HepG2 (cell line): ENCODE measurements around the gene ATP1A2. TPM values are rescaled to one million over a fixed set of nuclear protein-coding genes. Genes with fewer than 3 reads are reported as not detected.

Experiments used
- AHDC1 ChIP-seq: sonication (generic); formaldehyde crosslinking; IDR thresholded peaks from 2 replicates; pipeline ENCODE4 v1.5.1; 2020; ENCODE audit warnings: mild to moderate bottlenecking, missing genetic modification reagents, borderline replicate concordance
- ASH2L ChIP-seq: fragments of 300-600, 200-600 bp; sonication (generic); IDR thresholded peaks from 2 replicates; pipeline ENCODE4 v1.7.0; 2017; ENCODE audit warnings: low read depth, mild to moderate bottlenecking, moderate library complexity, mixed read lengths, low read length; ENCODE audit not compliant: insufficient read length
- ATF7-NPFF ChIP-seq: sonication (generic); formaldehyde crosslinking; IDR thresholded peaks from 2 replicates; pipeline ENCODE4 v1.8.1; 2023; ENCODE audit warnings: mild to moderate bottlenecking, low read depth, missing genetic modification reagents, moderate library complexity
- CBX2 ChIP-seq, 2 experiments: fragments of 200-600 bp in 1 of 2; sonication (generic); formaldehyde crosslinking in 1 of 2; IDR thresholded peaks; 2 replicates each; pipeline versions ENCODE4 v1.7.0 to v1.8.1; 2018 to 2022; ENCODE audit warnings: low read depth in 2 of 2, low read length in 1 of 2, mild to moderate bottlenecking in 1 of 2, missing genetic modification reagents in 1 of 2
- CEBPB ChIP-seq: IDR thresholded peaks from 2 replicates; pipeline ENCODE4 v1.6.1; 2011; ENCODE audit warnings: low read depth, low read length, improper control_type of control experiment, borderline replicate concordance
- CHD2 ChIP-seq: IDR thresholded peaks from 2 replicates; pipeline ENCODE4 v1.6.1; 2011; ENCODE audit warnings: low read depth, low read length, improper control_type of control experiment
- E2F2 ChIP-seq: sonication (generic); formaldehyde crosslinking; IDR thresholded peaks from 2 replicates; pipeline ENCODE4 v1.4.0; 2020; ENCODE audit warnings: missing genetic modification reagents, borderline replicate concordance
- EED ChIP-seq: sonication (generic); formaldehyde crosslinking; IDR thresholded peaks from 2 replicates; pipeline ENCODE4 v1.5.0; 2020; ENCODE audit warnings: mild to moderate bottlenecking, missing genetic modification reagents
- KDM1A ChIP-seq: IDR thresholded peaks from 2 replicates; pipeline ENCODE4 v1.6.1; 2016; ENCODE audit warnings: missing compliant biosample characterization
- MXD1 ChIP-seq: sonication (generic); formaldehyde crosslinking; IDR thresholded peaks from 2 replicates; pipeline ENCODE4 v1.4.0; 2020; ENCODE audit warnings: mild to moderate bottlenecking, missing genetic modification reagents
- PAF1 ChIP-seq: IDR thresholded peaks from 2 replicates; pipeline ENCODE4 v1.6.1; 2016; ENCODE audit warnings: missing genetic modification reagents, missing compliant biosample characterization
- PATZ1 ChIP-seq: sonication (generic); formaldehyde crosslinking; IDR thresholded peaks from 2 replicates; pipeline ENCODE4 v1.4.0; 2020; ENCODE audit warnings: missing genetic modification reagents
- RAD21 ChIP-seq: fragments of 450-650 bp; formaldehyde crosslinking; IDR thresholded peaks from 2 replicates; pipeline ENCODE4 v1.5.0; 2020; ENCODE audit warnings: mild to moderate bottlenecking
- SOX13 ChIP-seq, 3 experiments: fragments of 450-650 bp in 1 of 3; sonication (generic) in 1 of 3; formaldehyde crosslinking in 1 of 3; IDR thresholded peaks in 2 of 3; conservative IDR thresholded peaks in 1 of 3; 2 replicates each; pipeline versions ENCODE4 v1.5.0 to v1.6.1; 2016 to 2020; ENCODE audit warnings: antibody characterized with exemption in 1 of 3, mild to moderate bottlenecking in 1 of 3, missing compliant biosample characterization in 1 of 3, missing genetic modification reagents in 1 of 3, moderate library complexity in 1 of 3
- TCF7L2 ChIP-seq: IDR thresholded peaks from 2 replicates; pipeline ENCODE4 v1.6.1; 2011; ENCODE audit warnings: mild to moderate bottlenecking, low read depth, low read length, moderate library complexity
- ZNF749 ChIP-seq: sonication (generic); formaldehyde crosslinking; IDR thresholded peaks from 2 replicates; pipeline ENCODE4 v1.8.0; 2022; ENCODE audit warnings: mild to moderate bottlenecking, missing genetic modification reagents, moderate library complexity, borderline replicate concordance
- ZNF790 ChIP-seq: sonication (generic); formaldehyde crosslinking; IDR thresholded peaks from 2 replicates; pipeline ENCODE4 v1.8.0; 2022; ENCODE audit warnings: missing genetic modification reagents, mild to moderate bottlenecking, borderline replicate concordance
- ZNF83 ChIP-seq: sonication (generic); formaldehyde crosslinking; IDR thresholded peaks from 2 replicates; pipeline ENCODE4 v1.4.0; 2020; ENCODE audit warnings: missing genetic modification reagents, mild to moderate bottlenecking, borderline replicate concordance
- ZZZ3 ChIP-seq: sonication (generic); formaldehyde crosslinking; IDR thresholded peaks from 2 replicates; pipeline ENCODE4 v1.4.0; 2020; ENCODE audit warnings: missing genetic modification reagents, mild to moderate bottlenecking, borderline replicate concordance
- polyA plus RNA-seq, 8 experiments: library from polyadenylated mRNA; depleted of rRNA in 3 of 8; stranded (reverse) in 7 of 8; unstranded in 1 of 8; fragments of >200 nt; fragmentation: Illumina TruSeq in 4 of 8; extraction: Trizol in 4 of 8; gene quantifications; 2 replicates each; pipeline versions ENCODE4 v1.2.1 to v1.2.3, GENCODE V29; 2011 to 2016; ENCODE audit warnings: low read depth in 4 of 8, missing spikeins in 1 of 8, mixed read lengths in 1 of 8; ENCODE audit not compliant: insufficient read depth in 1 of 8
- total RNA-seq, 5 experiments: library from RNA; depleted of rRNA; stranded (reverse); fragments of >200 nt; fragmentation: Illumina TruSeq; extraction: Trizol; gene quantifications; 2 replicates each; pipeline ENCODE4 v1.2.3, GENCODE V29; 2016; ENCODE audit warnings: low read depth in 1 of 5

ATP1A2 gene
- total and polyA plus RNA-seq, 2 of the 13 experiments (the other 11 are each of a cell fraction or from before 2014, with no cell fraction given) = 0.16 TPM; not detected in 1

GRCh38 chr1:160078512-160079195 lies 36.9 kb upstream of the ATP1A2 start (continued):
- TF ChIP-seq EED (CRISPR knock-in tag) (no peak), MXD1 (CRISPR knock-in tag) (no peak), ASH2L (peak; percentile 18), ATF7-NPFF (CRISPR knock-in tag) (0 out of 2 replicates have a peak, but pooled peaks have one; percentile 39), CEBPB (no peak), E2F2 (CRISPR knock-in tag) (no peak), PATZ1 (peak; percentile 64; the same call in 1 of the 2 replicates), ZNF790 (CRISPR knock-in tag) (no peak), ZZZ3 (no peak), CBX2 (IDR thresholded peaks at IDR 0.05; ENCODE audit: low read depth, low read length) (no peak), CBX2 (CRISPR knock-in tag; IDR thresholded peaks at IDR 0.05; ENCODE audit: low read depth) (no peak), AHDC1 (CRISPR knock-in tag) (no peak), TCF7L2 (no peak), KDM1A (CRISPR knock-in tag) (no peak), PAF1 (no peak), SOX13 (IDR thresholded peaks at IDR 0.05) (no peak), SOX13 (CRISPR knock-in tag; conservative IDR thresholded peaks at IDR 0.05 in 1 of 2, IDR thresholded peaks at IDR 0.05 in 1 of 2) (0 out of 4 replicates have a peak, but pooled peaks of 1 of the 2 experiments have one; percentile 15), ZNF83 (no peak), RAD21 (peak; percentile 80), ZNF749 (no peak), CHD2 (no peak)
